ENCODE data around the gene CHST11. TPM values are rescaled to one million over a fixed set of nuclear protein-coding genes. Genes with fewer than 3 reads are reported as not detected.
"Not testable (repeated sequence)": the region's sequence is repeated elsewhere in the genome, so short reads cannot be mapped to it uniquely, and the experiment has no call there.

The CHST11 gene
- total and polyA plus RNA-seq, 10 donors = 5.2 to 65.1 (median 48.4) TPM

GRCh38 chr12:104526320-104526719 lies 69.6 kb downstream of the CHST11 start:
- no peak for DNase-seq
- TF ChIP-seq POLR2A (IDR thresholded peaks at IDR 0.05) (no peak), POLR2AphosphoS5 (IDR thresholded peaks at IDR 0.05) (no peak), CTCF (IDR thresholded peaks at IDR 0.05 in 8 of 11, conservative IDR thresholded peaks at IDR 0.05 in 3 of 11) (no peak)
- Histone ChIP-seq H3K36me3 (no peaks in the 10 kb centered on the region), H3K4me3 (no peak overlapping the region), H3K9me3 (peaks cover 0 to 27% (median 0%) of the 10 kb centered on the region in 8 donors), H3K27ac (no peak overlapping the region), H3K4me1 (peaks cover 27 to 67% (median 33%) of the 10 kb centered on the region in 6 donors), H3K27me3 (replicated peaks in 1 of 7) (no peaks in the 10 kb centered on the region)
- intact Hi-C loops (cut with DNase I; ENCODE audit: low total_unique reads) = no loop called here
- 46 to 74% (median 58%) methylated on average over 4 of the region's 4 CpGs for WGBS, 5 donors

GRCh38 chr12:104526751-104527150 lies 70.0 kb downstream of the CHST11 start:
- H3K4me3 ChIP-seq = no peak overlapping the region
- TF ChIP-seq POLR2A (IDR thresholded peaks at IDR 0.05) = no peak
- no peak for TF ChIP-seq POLR2AphosphoS5 (IDR thresholded peaks at IDR 0.05)
- no peak for TF ChIP-seq CTCF (IDR thresholded peaks at IDR 0.05 in 8 of 11, conservative IDR thresholded peaks at IDR 0.05 in 3 of 11)
- H3K27ac ChIP-seq = no peak overlapping the region
- peaks cover 22 to 63% (median 29%) of the 10 kb centered on the region in 6 donors for H3K4me1 ChIP-seq
- WGBS, 5 donors = 84 to 98% (median 94%) methylated on average over 6 of the region's 6 CpGs
- no peak for DNase-seq
- peaks cover 0 to 27% (median 0%) of the 10 kb centered on the region in 8 donors for H3K9me3 ChIP-seq
- intact Hi-C loops (cut with DNase I; ENCODE audit: low total_unique reads) = no loop called here
- no peaks in the 10 kb centered on the region for H3K27me3 ChIP-seq (replicated peaks in 1 of 7)
- no peaks in the 10 kb centered on the region for H3K36me3 ChIP-seq

- H3K27me3 ChIP-seq (replicated peaks in 1 of 7); intact Hi-C loops (cut with DNase I; ENCODE audit: low total_unique reads); H3K36me3 ChIP-seq; H3K4me3 ChIP-seq; H3K27ac ChIP-seq; DNase-seq: not testable (repeated sequence)
- WGBS, 5 donors = 73 to 88% (median 82%) methylated on average over 5 of the region's 5 CpGs
- peaks cover 0 to 27% (median 0%) of the 10 kb centered on the region in 8 donors for H3K9me3 ChIP-seq
- H3K4me1 ChIP-seq = peaks cover 18 to 57% (median 20%) of the 10 kb centered on the region in 6 donors
These were observed 70.9 kb downstream of the CHST11 start for GRCh38 chr12:104527653-104528052.

GRCh38 chr12:104529130-104529874 lies 72.6 kb downstream of the CHST11 start:
- no peak for TF ChIP-seq POLR2AphosphoS5 (IDR thresholded peaks at IDR 0.05)
- no peak for TF ChIP-seq POLR2A (IDR thresholded peaks at IDR 0.05)
- no peak for TF ChIP-seq CTCF (IDR thresholded peaks at IDR 0.05 in 8 of 11, conservative IDR thresholded peaks at IDR 0.05 in 3 of 11)
- Histone ChIP-seq H3K27me3 (replicated peaks in 1 of 7) (no peaks in the 10 kb centered on the region), H3K36me3 (no peaks in the 10 kb centered on the region), H3K9me3 (peaks cover 0 to 27% (median 0%) of the 10 kb centered on the region in 8 donors), H3K4me3 (no peak overlapping the region), H3K4me1 (peaks cover 1 to 57% (median 12%) of the 10 kb centered on the region in 6 donors), H3K27ac (no peak overlapping the region)
- 92 to 98% (median 97%) methylated on average over 3 of the region's 3 CpGs for WGBS, 5 donors
- DNase-seq = no peak
- intact Hi-C loops (cut with DNase I; ENCODE audit: low total_unique reads) = no loop called here

Measured in spleen (tissue), 11 donors.